Spleen (tissue), 11 donors: ENCODE measurements around the gene PDE4B. TPM values are rescaled to one million over a fixed set of nuclear protein-coding genes. Genes with fewer than 3 reads are reported as not detected.

ENCODE experiments used
- DNase-seq: peaks from one replicate; pipeline ENCODE4 v3.0.0-alpha.2; 2020
- H3K27ac ChIP-seq, 8 donors: fragments of 200-600 bp; sonication (generic) in 7 of 8; 1 replicate in 4 of 8; 2 replicates in 4 of 8; pipeline versions ENCODE4 v1.5.0 to v1.8.0; 2016 to 2021; ENCODE audit warnings: inconsistent platforms in 4 of 8, mild to moderate bottlenecking in 4 of 8, moderate library complexity in 1 of 8
- H3K27me3 ChIP-seq, 7 donors: fragments of 200-600 bp; sonication (generic) in 6 of 7; replicated peaks in 1 of 7; 1 replicate in 4 of 7; 2 replicates in 3 of 7; pipeline versions ENCODE4 v1.5.0 to v1.8.0; 2016 to 2021; ENCODE audit warnings: inconsistent platforms in 3 of 7, mild to moderate bottlenecking in 1 of 7
- H3K36me3 ChIP-seq, 6 donors: fragments of 200-600 bp; sonication (generic) in 5 of 6; 1 replicate in 4 of 6; 2 replicates in 2 of 6; pipeline versions ENCODE4 v1.5.0 to v1.8.0; 2016 to 2021; ENCODE audit warnings: inconsistent platforms in 2 of 6
- H3K4me1 ChIP-seq, 6 donors: fragments of 200-600 bp; sonication (generic) in 5 of 6; 1 replicate in 3 of 6; 2 replicates in 3 of 6; pipeline versions ENCODE4 v1.5.0 to v1.8.0; 2016 to 2021; ENCODE audit warnings: inconsistent platforms in 3 of 6
- H3K4me3 ChIP-seq, 8 donors: fragments of 200-600 bp; sonication (generic) in 7 of 8; 1 replicate in 4 of 8; 2 replicates in 4 of 8; pipeline versions ENCODE4 v1.5.0 to v1.8.0; 2016 to 2021; ENCODE audit warnings: inconsistent platforms in 4 of 8, mild to moderate bottlenecking in 4 of 8, moderate library complexity in 2 of 8
- H3K9me3 ChIP-seq, 8 donors: fragments of 200-600 bp; sonication (generic) in 7 of 8; 1 replicate in 4 of 8; 2 replicates in 4 of 8; pipeline versions ENCODE4 v1.5.0 to v1.8.0; 2016 to 2021; ENCODE audit warnings: inconsistent platforms in 4 of 8
- POLR2A ChIP-seq, 3 donors: fragments of 450-650 bp; IDR thresholded peaks; one replicate each; pipeline ENCODE4 v1.5.1; 2017; ENCODE audit warnings: antibody characterized with exemption in 3 of 3, mild to moderate bottlenecking in 1 of 3
- POLR2AphosphoS5 ChIP-seq, 3 donors: sonication (generic); formaldehyde crosslinking; IDR thresholded peaks; one replicate each; pipeline ENCODE4 v1.5.1; 2017; ENCODE audit warnings: antibody characterized with exemption in 3 of 3
- WGBS, 5 donors: extraction: QIAGEN DNeasy Blood & Tissue Kit in 3 of 5; methylation state at CpG; one replicate each; pipeline versions ENCODE4 v1.1.5 to v1.1.7; 2013 to 2018; 5-methylcytosine and 5-hydroxymethylcytosine counted together
- intact Hi-C: fragments of 100-400 bp; cut with DNase I; formaldehyde crosslinking; loops from one replicate; pipeline ENCODE4 v1.15.0; 2023; ENCODE audit warnings: low total_unique reads
- polyA plus RNA-seq, 3 donors: library from polyadenylated mRNA; stranded (reverse); fragments of 200-250 nt; gene quantifications; one replicate each; pipeline ENCODE4 v1.2.1, GENCODE V29; 2013
- total RNA-seq, 7 donors: library from RNA; depleted of rRNA in 3 of 7; stranded (reverse); fragments of >200 nt in 3 of 7; fragmentation: NEBNext Ultra II Directional in 4 of 7; extraction: Animal tissue kit (Norgen Biotek cat#: 25700) in 4 of 7; gene quantifications; one replicate each; pipeline versions ENCODE4 v1.1.0 to v1.2.1, GENCODE V29; 2016 to 2021
- TF ChIP-seq, protein P1 (sequence below), 11 experiments: fragments of 200-600 bp in 7 of 11; fragments of 450-650 bp in 4 of 11; sonication (generic) in 4 of 11; IDR thresholded peaks in 8 of 11; conservative IDR thresholded peaks in 3 of 11; 1 replicate in 7 of 11; 2 replicates in 4 of 11; pipeline versions ENCODE4 v1.4.0 to v1.8.0; 2016 to 2021; ENCODE audit warnings: antibody characterized with exemption in 11 of 11, inconsistent platforms in 4 of 11, mild to moderate bottlenecking in 1 of 11
- donor health status: healthy with polysubstance abuse.
- donor health status: DM: no; HTN: no; CAD: no; lungs with moderate emphysema.
- donor health status: DM: no; HTN: no; CAD: no.
- donor health status: Bipolar disorder and iron deficiency.
- donor health status: healthy.
- donor health status: DM: no; HTN: no; CAD: no.
- donor health status: DM: yes; HTN: yes; CAD: no.

PDE4B gene
- total and polyA plus RNA-seq, 10 donors: 12.6 to 88.2 (median 51.9) TPM

DNA sequence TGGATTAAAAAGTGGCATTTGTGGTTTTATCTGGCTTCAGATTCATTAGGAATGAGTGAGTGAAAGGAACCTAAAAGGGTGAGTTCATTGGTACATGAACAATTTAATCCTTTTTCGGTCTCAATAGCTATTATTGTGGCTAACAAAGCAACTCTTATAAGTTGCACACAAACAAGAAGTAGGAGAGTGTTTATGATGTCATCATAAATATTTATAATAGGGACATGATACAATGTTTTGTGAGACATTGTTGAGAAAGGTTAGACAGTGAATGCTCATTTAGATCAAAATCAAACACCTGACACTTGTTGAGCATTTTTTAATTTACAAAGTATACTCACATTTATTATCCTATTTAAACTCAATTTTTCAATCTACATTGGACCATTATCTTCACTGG lies 363.4 kb downstream of the PDE4B start:
- H3K36me3 ChIP-seq: no peaks in the 10 kb centered on the region
- peaks cover 0 to 16% (median 0%) of the 10 kb centered on the region in 7 donors for H3K27me3 ChIP-seq
- no peak overlapping the region for H3K27ac ChIP-seq
- TF ChIP-seq POLR2AphosphoS5 (IDR thresholded peaks at IDR 0.05) (no peak), POLR2A (IDR thresholded peaks at IDR 0.05) (no peak)
- TF ChIP-seq, protein P1, sequence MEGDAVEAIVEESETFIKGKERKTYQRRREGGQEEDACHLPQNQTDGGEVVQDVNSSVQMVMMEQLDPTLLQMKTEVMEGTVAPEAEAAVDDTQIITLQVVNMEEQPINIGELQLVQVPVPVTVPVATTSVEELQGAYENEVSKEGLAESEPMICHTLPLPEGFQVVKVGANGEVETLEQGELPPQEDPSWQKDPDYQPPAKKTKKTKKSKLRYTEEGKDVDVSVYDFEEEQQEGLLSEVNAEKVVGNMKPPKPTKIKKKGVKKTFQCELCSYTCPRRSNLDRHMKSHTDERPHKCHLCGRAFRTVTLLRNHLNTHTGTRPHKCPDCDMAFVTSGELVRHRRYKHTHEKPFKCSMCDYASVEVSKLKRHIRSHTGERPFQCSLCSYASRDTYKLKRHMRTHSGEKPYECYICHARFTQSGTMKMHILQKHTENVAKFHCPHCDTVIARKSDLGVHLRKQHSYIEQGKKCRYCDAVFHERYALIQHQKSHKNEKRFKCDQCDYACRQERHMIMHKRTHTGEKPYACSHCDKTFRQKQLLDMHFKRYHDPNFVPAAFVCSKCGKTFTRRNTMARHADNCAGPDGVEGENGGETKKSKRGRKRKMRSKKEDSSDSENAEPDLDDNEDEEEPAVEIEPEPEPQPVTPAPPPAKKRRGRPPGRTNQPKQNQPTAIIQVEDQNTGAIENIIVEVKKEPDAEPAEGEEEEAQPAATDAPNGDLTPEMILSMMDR (IDR thresholded peaks at IDR 0.05 in 8 of 11, conservative IDR thresholded peaks at IDR 0.05 in 3 of 11): no peak
- no peak for DNase-seq
- H3K4me3 ChIP-seq: no peak overlapping the region
- no peaks in the 10 kb centered on the region for H3K9me3 ChIP-seq
- intact Hi-C loops: no loop called here
- H3K4me1 ChIP-seq: no peaks in the 10 kb centered on the region
- 78 to 89% (median 83%) methylated on average over 1 of the region's 1 CpG for WGBS, 5 donors

GRCh38 chr1:66159800-66160199 lies 367.1 kb downstream of the PDE4B start:
- peaks cover 0 to 4% (median 0%) of the 10 kb centered on the region in 7 donors for H3K27me3 ChIP-seq
- no peaks in the 10 kb centered on the region for H3K9me3 ChIP-seq
- H3K4me1 ChIP-seq: no peaks in the 10 kb centered on the region
- no peaks in the 10 kb centered on the region for H3K36me3 ChIP-seq
- WGBS, 5 donors: 65 to 86% (median 67%) methylated on average over 1 of the region's 1 CpG
- no peak overlapping the region for H3K4me3 ChIP-seq
- DNase-seq: no peak
- TF ChIP-seq POLR2AphosphoS5 (IDR thresholded peaks at IDR 0.05): no peak
- TF ChIP-seq, protein P1 (IDR thresholded peaks at IDR 0.05 in 8 of 11, conservative IDR thresholded peaks at IDR 0.05 in 3 of 11): no peak
- H3K27ac ChIP-seq: no peak overlapping the region
- intact Hi-C loops: no loop called here

DNA sequence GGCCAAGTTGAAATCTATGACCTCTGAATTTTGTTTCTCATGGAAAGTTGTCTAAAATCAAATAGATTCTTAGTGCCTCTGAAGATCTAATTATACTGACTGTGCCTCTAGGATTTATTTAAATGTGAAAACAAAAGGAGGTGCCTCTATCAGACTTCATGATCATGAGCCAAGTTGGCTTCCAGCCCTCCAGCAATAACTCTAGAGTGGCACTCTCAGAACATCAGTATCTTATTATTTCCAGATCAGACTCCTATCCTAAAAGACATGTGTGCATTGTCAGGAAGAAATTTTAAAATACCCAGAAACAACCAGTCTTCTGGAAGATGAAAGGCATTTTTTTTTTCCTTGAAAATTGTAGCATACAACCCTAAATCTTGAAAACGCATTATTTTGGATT lies 368.0 kb downstream of the PDE4B start:
- no peak overlapping the region for H3K4me3 ChIP-seq
- TF ChIP-seq POLR2AphosphoS5 (IDR thresholded peaks at IDR 0.05) (no peak), POLR2A (IDR thresholded peaks at IDR 0.05) (no peak)
- TF ChIP-seq, protein P1 (IDR thresholded peaks at IDR 0.05 in 8 of 11, conservative IDR thresholded peaks at IDR 0.05 in 3 of 11): no peak
- H3K9me3 ChIP-seq: no peaks in the 10 kb centered on the region
- intact Hi-C loops: no loop called here
- H3K27me3 ChIP-seq: no peaks in the 10 kb centered on the region
- no peaks in the 10 kb centered on the region for H3K36me3 ChIP-seq
- H3K27ac ChIP-seq: no peak overlapping the region
- H3K4me1 ChIP-seq: no peaks in the 10 kb centered on the region
- WGBS, 5 donors: 88 to 98% (median 89%) methylated on average over 1 of the region's 1 CpG
- DNase-seq: no peak

- H3K27ac ChIP-seq: no peak overlapping the region
- no peak for TF ChIP-seq POLR2A (IDR thresholded peaks at IDR 0.05)
- no peak for TF ChIP-seq POLR2AphosphoS5 (IDR thresholded peaks at IDR 0.05)
- TF ChIP-seq, protein P1 (IDR thresholded peaks at IDR 0.05 in 8 of 11, conservative IDR thresholded peaks at IDR 0.05 in 3 of 11): no peak
- no peak overlapping the region for H3K4me3 ChIP-seq
- no peak for DNase-seq
- H3K27me3 ChIP-seq: no peaks in the 10 kb centered on the region
- no peaks in the 10 kb centered on the region for H3K4me1 ChIP-seq
- intact Hi-C loops: no loop called here
- WGBS, 5 donors: 87 to 92% (median 90%) methylated on average over 3 of the region's 3 CpGs
- no peaks in the 10 kb centered on the region for H3K9me3 ChIP-seq
- H3K36me3 ChIP-seq: no peaks in the 10 kb centered on the region
These were observed 374.1 kb downstream of the PDE4B start for GRCh38 chr1:66166753-66167152.
